Transverse colon (tissue), 4 donors: ENCODE results near the gene IGF2BP3. TPM values are rescaled to one million over a fixed set of nuclear protein-coding genes. Genes with fewer than 3 reads are reported as not detected.

ENCODE experiments used
- DNase-seq: peaks from one replicate; pipeline ENCODE4 v3.0.0-alpha.2; 2019
- H3K27ac ChIP-seq, 4 donors: fragments of 200-600 bp; sonication (generic); 2 replicates each; pipeline ENCODE4 v1.5.1; 2016 to 2018; ENCODE audit warnings: inconsistent platforms in 4 of 4
- H3K27me3 ChIP-seq: fragments of 200-600 bp; sonication (generic); 2 replicates; pipeline ENCODE4 v1.5.1; 2017; ENCODE audit warnings: inconsistent platforms
- H3K36me3 ChIP-seq, 4 donors: fragments of 200-600 bp; sonication (generic); 2 replicates each; pipeline ENCODE4 v1.5.1; 2017 to 2019; ENCODE audit warnings: inconsistent platforms in 4 of 4
- H3K4me1 ChIP-seq, 4 donors: fragments of 200-600 bp; sonication (generic); 2 replicates each; pipeline ENCODE4 v1.5.1; 2017 to 2020; ENCODE audit warnings: inconsistent platforms in 4 of 4
- H3K4me3 ChIP-seq, 4 donors: fragments of 200-600 bp; sonication (generic); 1 replicate in 1 of 4; 2 replicates in 3 of 4; pipeline versions ENCODE4 v1.5.1 to v1.6.1; 2017 to 2019; ENCODE audit warnings: inconsistent platforms in 4 of 4
- H3K9me3 ChIP-seq, 2 donors: fragments of 200-600 bp; sonication (generic); 2 replicates each; pipeline ENCODE4 v1.5.1; 2017 to 2019; ENCODE audit warnings: inconsistent platforms in 2 of 2
- CTCF ChIP-seq, 5 experiments: fragments of 200-600 bp in 3 of 5; fragments of 450-650 bp in 2 of 5; sonication (generic) in 3 of 5; IDR thresholded peaks; 1 replicate in 2 of 5; 2 replicates in 3 of 5; pipeline ENCODE4 v1.5.1; 2016 to 2017; ENCODE audit warnings: antibody characterized with exemption in 5 of 5, inconsistent platforms in 3 of 5, mild to moderate bottlenecking in 2 of 5, moderate library complexity in 1 of 5
- EP300 ChIP-seq: sonication (generic); formaldehyde crosslinking; IDR thresholded peaks from one replicate; pipeline ENCODE4 v1.6.1; 2017; ENCODE audit warnings: antibody characterized with exemption, low read depth
- POLR2A ChIP-seq: fragments of 450-650 bp; IDR thresholded peaks from one replicate; pipeline ENCODE4 v1.6.1; 2016; ENCODE audit warnings: antibody characterized with exemption, mild to moderate bottlenecking, moderate library complexity
- POLR2AphosphoS5 ChIP-seq, 3 donors: sonication (generic); formaldehyde crosslinking; IDR thresholded peaks; one replicate each; pipeline ENCODE4 v1.6.1; 2016; ENCODE audit warnings: antibody characterized with exemption in 3 of 3
- WGBS, 2 donors: methylation state at CpG; one replicate each; pipeline ENCODE4 v1.1.5; 2018; ENCODE audit warnings: low coverage in 1 of 2; 5-methylcytosine and 5-hydroxymethylcytosine counted together
- in situ Hi-C, 4 donors: fragments of 200-750 bp; cut with MboI; loops; one replicate each; pipeline versions ENCODE4 v1.15.0 to v1.15.1; 2017; ENCODE audit warnings: low sequenced_read_pairs in 3 of 4, low pct_ligation_motif_present in 1 of 4, low pct_unique_long_range_greater_than_20kb in 1 of 4
- intact Hi-C: fragments of 100-400 bp; cut with DNase I; formaldehyde crosslinking; loops from one replicate; pipeline ENCODE4 v1.15.1; 2023; ENCODE audit warnings: low total_unique reads
- total RNA-seq, 4 donors: library from RNA; depleted of rRNA; stranded (reverse); fragments of >200 nt; gene quantifications; one replicate each; pipeline ENCODE4 v1.1.0, GENCODE V29; 2016

Gene IGF2BP3
- total RNA-seq, 4 donors from 2014 or later: 0.41 to 0.64 TPM; not detected in 2

GRCh38 chr7:23293500-23294073 is 176.7 kb downstream of the IGF2BP3 start:
- WGBS, 2 donors: 83% methylated on average over 12 of the region's 12 CpGs; no CpG with 5 or more reads in 1 of the 2 donors
- TF ChIP-seq EP300: no peak
- no peak for TF ChIP-seq CTCF (IDR thresholded peaks at IDR 0.05)
- no peak for TF ChIP-seq POLR2AphosphoS5 (IDR thresholded peaks at IDR 0.05)
- no peak for TF ChIP-seq POLR2A
- intact Hi-C loops: loop anchor here (2.0 kb wide), 1 partner anchor 43 kb away; no protein-coding TSS in a partner anchor
- DNase-seq: no peak
- in situ Hi-C loops: loop anchor here in 1 of 4 donors (10.0 kb wide), 1 partner anchor 109 kb away; the partner anchor contains the start of gene NUP42
- Histone ChIP-seq H3K27me3 (no peaks in the 10 kb centered on the region), H3K4me3 (no peak overlapping the region), H3K9me3 (no peaks in the 10 kb centered on the region), H3K27ac (no peak overlapping the region), H3K36me3 (no peaks in the 10 kb centered on the region), H3K4me1 (peaks cover 0 to 3% (median 0%) of the 10 kb centered on the region in 4 donors)

GRCh38 chr7:23292623-23293022 is 177.7 kb downstream of the IGF2BP3 start:
- Histone ChIP-seq H3K4me1 (no peaks in the 10 kb centered on the region), H3K27me3 (no peaks in the 10 kb centered on the region), H3K27ac (no peak overlapping the region), H3K36me3 (no peaks in the 10 kb centered on the region), H3K4me3 (no peak overlapping the region), H3K9me3 (no peaks in the 10 kb centered on the region)
- in situ Hi-C loops (loop anchor here in 1 of 4 donors (10.0 kb wide), 1 partner anchor 108 kb away; the partner anchor contains the start of gene NUP42), intact Hi-C loops (no loop called here)
- no peak for DNase-seq
- 96 to 100% methylated on average over 1 to 4 of the region's 4 CpGs for WGBS, 2 donors
- TF ChIP-seq EP300 (no peak), POLR2AphosphoS5 (IDR thresholded peaks at IDR 0.05) (no peak), CTCF (IDR thresholded peaks at IDR 0.05) (no peak), POLR2A (no peak)

GRCh38 chr7:23291957-23292560 is 178.2 kb downstream of the IGF2BP3 start:
- Histone ChIP-seq H3K4me3 (no peak overlapping the region), H3K36me3 (no peaks in the 10 kb centered on the region), H3K27me3 (no peaks in the 10 kb centered on the region), H3K4me1 (no peaks in the 10 kb centered on the region), H3K9me3 (no peaks in the 10 kb centered on the region), H3K27ac (no peak overlapping the region)
- intact Hi-C loops: no loop called here
- 90 to 92% methylated on average over 2 to 3 of the region's 3 CpGs for WGBS, 2 donors
- TF ChIP-seq POLR2A: no peak
- no peak for TF ChIP-seq CTCF (IDR thresholded peaks at IDR 0.05)
- no peak for TF ChIP-seq EP300
- TF ChIP-seq POLR2AphosphoS5 (IDR thresholded peaks at IDR 0.05): no peak
- no peak for DNase-seq
- in situ Hi-C loops: loop anchor here in 1 of 4 donors (10.0 kb wide), 1 partner anchor 107 kb away; the partner anchor contains the start of gene NUP42

- WGBS, 2 donors: 92 to 93% methylated on average over 5 to 9 of the region's 9 CpGs
- intact Hi-C loops: no loop called here
- TF ChIP-seq EP300 (no peak), POLR2A (no peak), CTCF (IDR thresholded peaks at IDR 0.05) (no peak), POLR2AphosphoS5 (IDR thresholded peaks at IDR 0.05) (no peak)
- H3K9me3 ChIP-seq: no peaks in the 10 kb centered on the region
- H3K27me3 ChIP-seq: no peaks in the 10 kb centered on the region
- H3K4me3 ChIP-seq: no peak overlapping the region
- H3K4me1 ChIP-seq: no peaks in the 10 kb centered on the region
- in situ Hi-C loops: loop anchor here in 1 of 4 donors (10.0 kb wide), 1 partner anchor 106 kb away; the partner anchor contains the start of gene NUP42
- DNase-seq: no peak
- H3K27ac ChIP-seq: no peak overlapping the region
- H3K36me3 ChIP-seq: no peaks in the 10 kb centered on the region
These were observed 179.3 kb downstream of the IGF2BP3 start for GRCh38 chr7:23290993-23291392.
